ENCODE measurements around the gene DOCK6.

Gene DOCK6

DNA sequence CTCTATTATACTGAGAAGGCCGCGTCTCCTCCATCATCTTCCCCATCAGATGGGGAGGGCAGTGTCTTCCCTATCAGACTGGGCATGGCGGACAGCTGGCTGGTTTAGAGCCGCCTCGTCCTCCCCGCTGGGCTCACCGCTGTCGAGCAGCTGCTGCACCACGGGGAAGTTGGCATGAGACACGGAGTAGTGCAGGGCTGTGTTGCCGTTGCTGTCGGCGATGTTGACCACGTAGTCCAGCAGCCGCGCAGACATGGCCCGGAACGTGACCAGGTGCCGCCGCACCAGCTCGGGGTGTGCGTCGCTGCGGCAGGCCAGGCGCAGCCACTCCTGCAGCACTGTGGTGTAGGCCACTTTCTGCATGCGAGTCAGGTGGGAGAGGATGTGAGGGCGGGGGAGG, 88.0 kb downstream of the DOCK6 start:
- DNase-seq: no peak
- TF ChIP-seq, protein P1, sequence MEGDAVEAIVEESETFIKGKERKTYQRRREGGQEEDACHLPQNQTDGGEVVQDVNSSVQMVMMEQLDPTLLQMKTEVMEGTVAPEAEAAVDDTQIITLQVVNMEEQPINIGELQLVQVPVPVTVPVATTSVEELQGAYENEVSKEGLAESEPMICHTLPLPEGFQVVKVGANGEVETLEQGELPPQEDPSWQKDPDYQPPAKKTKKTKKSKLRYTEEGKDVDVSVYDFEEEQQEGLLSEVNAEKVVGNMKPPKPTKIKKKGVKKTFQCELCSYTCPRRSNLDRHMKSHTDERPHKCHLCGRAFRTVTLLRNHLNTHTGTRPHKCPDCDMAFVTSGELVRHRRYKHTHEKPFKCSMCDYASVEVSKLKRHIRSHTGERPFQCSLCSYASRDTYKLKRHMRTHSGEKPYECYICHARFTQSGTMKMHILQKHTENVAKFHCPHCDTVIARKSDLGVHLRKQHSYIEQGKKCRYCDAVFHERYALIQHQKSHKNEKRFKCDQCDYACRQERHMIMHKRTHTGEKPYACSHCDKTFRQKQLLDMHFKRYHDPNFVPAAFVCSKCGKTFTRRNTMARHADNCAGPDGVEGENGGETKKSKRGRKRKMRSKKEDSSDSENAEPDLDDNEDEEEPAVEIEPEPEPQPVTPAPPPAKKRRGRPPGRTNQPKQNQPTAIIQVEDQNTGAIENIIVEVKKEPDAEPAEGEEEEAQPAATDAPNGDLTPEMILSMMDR (IDR thresholded peaks at IDR 0.05; ENCODE audit: low read depth, low read length): no peak
- Histone ChIP-seq H3K4me3 (ENCODE audit: low read depth, low read length) (no peak overlapping the region), H3K36me3 (peaks cover 80% of the 10 kb centered on the region), H3K27me3 (ENCODE audit: insufficient read depth, low read depth, severe bottlenecking) (no peaks in the 10 kb centered on the region), H3K27ac (no peak overlapping the region), H3K9me3 (ENCODE audit: severe bottlenecking) (no peaks in the 10 kb centered on the region)

DNA sequence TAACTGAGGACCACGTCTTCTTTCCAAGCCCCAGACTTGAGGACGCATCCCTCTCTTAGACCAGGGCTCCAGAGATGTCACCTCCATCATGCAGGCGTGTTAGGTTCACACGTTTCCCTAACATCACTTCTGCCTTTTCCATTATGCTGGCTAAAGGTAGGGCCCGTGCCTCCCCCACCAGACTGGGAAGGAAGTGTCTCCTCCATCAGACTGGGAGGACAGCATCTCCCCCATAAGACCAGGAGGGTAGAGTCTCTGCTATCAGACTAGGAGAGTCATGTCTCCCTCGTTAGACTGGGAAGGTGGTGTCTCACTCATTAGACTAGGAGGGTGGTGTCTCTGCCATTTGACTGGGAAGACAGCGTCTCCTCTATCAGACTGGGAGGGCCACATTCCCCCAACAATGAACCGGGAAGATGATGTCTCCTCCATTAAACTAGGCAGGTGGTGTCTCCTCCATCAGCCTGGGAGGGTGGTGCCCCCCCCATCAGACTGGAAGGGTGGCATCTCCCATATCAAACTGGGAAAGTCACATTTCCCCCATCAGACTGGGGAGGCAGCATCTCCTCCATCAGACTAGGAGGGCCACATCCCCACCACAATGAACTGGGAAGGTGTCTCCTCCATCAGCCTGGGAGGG, 88.7 kb downstream of the DOCK6 start:
- Histone ChIP-seq H3K4me3 (ENCODE audit: low read depth, low read length) (no peak overlapping the region), H3K27me3 (ENCODE audit: insufficient read depth, low read depth, severe bottlenecking) (no peaks in the 10 kb centered on the region), H3K27ac (no peak overlapping the region), H3K36me3 (peaks cover 84% of the 10 kb centered on the region), H3K9me3 (ENCODE audit: severe bottlenecking) (no peaks in the 10 kb centered on the region)
- TF ChIP-seq, protein P1 (IDR thresholded peaks at IDR 0.05; ENCODE audit: low read depth, low read length): no peak
- DNase-seq: no peak

DNA sequence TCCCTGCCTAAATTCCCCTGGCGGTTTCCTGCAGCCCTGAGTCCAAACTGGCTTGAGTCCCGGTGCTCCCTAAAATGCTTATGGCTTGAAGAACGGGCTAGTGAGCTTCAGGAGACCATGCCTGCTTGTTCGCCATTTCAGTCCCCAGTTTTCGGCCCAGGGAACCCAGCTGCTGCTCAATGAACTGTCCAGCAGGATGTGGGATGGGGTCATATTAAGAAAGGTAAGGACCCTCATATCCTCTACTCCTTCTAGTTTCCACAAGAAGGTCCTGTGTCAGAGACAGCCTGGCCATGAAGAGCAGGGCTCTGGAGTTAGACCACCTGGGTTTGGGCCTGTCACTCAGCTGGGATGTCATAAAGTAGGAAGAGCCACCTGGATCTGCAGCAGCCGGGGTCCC, 89.7 kb downstream of the DOCK6 start:
- DNase-seq: no peak
- Histone ChIP-seq H3K4me3 (ENCODE audit: low read depth, low read length) (no peak overlapping the region), H3K27ac (no peak overlapping the region), H3K36me3 (peaks cover 84% of the 10 kb centered on the region), H3K27me3 (ENCODE audit: insufficient read depth, low read depth, severe bottlenecking) (no peaks in the 10 kb centered on the region), H3K9me3 (ENCODE audit: severe bottlenecking) (no peaks in the 10 kb centered on the region)
- TF ChIP-seq, protein P1 (IDR thresholded peaks at IDR 0.05; ENCODE audit: low read depth, low read length): no peak

DNA sequence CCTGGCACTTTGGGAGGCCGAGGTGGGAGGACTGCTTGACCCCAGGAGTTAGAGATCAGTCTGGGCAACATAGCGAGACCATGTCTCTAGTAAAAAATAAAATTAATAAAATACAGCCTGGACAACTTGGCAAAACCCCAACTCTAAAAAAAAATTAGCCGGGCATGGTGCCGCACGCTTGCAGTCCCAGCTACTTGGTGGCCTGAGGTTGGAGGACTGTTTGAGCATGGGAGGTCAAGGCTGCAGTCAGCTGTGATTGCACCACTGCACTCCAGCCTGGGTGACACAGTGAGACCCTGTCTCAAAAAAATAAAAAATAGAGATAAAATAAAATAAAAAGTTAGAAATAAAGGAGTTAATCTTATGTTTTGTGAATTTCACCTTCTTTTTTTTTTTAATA, 91.2 kb downstream of the DOCK6 start:
- Histone ChIP-seq H3K27me3 (ENCODE audit: insufficient read depth, low read depth, severe bottlenecking) (no peaks in the 10 kb centered on the region), H3K36me3 (peaks cover 84% of the 10 kb centered on the region), H3K27ac (no peak overlapping the region), H3K4me3 (ENCODE audit: low read depth, low read length) (no peak overlapping the region), H3K9me3 (ENCODE audit: severe bottlenecking) (no peaks in the 10 kb centered on the region)
- no peak for DNase-seq
- TF ChIP-seq, protein P1 (IDR thresholded peaks at IDR 0.05; ENCODE audit: low read depth, low read length): no peak

DNA sequence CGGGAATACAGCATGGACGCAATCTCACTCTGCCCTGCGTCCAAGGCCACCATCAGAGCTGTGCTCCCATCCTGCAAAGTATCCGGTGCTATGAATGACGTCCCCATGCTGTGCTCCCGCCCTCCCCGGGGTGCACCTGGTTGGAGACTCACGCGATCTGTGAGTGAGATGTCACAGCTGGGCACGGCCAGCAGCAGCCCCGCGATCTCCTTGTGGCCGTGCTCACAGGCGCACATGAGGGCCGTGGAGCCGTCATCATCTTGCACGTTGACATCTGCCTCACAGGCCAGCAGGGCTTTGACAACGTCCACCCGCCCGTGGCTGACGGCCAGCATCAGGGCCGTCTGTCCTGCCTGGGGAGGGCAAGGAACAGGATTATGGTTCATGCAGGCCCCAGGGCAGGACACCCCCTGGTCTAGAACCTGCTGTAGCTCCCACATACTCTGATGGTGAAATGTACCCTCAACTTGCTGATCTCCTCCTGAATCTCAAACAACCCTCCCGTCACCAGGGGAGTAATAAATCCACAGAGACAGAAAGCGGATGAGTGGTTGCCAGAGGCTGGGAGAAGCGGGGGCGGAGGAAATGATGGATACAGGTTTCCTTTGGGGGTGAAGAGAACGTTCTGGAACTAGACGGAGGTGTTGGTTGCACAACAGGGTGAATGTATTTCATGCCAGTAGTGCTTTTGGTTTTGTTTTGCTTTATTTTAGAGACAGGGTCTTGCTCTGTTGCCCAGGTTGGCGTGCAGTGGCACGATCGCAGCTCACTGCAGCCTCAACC, 92.2 kb downstream of the DOCK6 start:
- no peak overlapping the region for H3K27ac ChIP-seq
- peaks cover 87% of the 10 kb centered on the region for H3K36me3 ChIP-seq
- no peak for DNase-seq
- TF ChIP-seq, protein P1 (IDR thresholded peaks at IDR 0.05; ENCODE audit: low read depth, low read length): no peak
- H3K4me3 ChIP-seq (ENCODE audit: low read depth, low read length): no peak overlapping the region
- H3K9me3 ChIP-seq (ENCODE audit: severe bottlenecking): no peaks in the 10 kb centered on the region
- no peaks in the 10 kb centered on the region for H3K27me3 ChIP-seq (ENCODE audit: insufficient read depth, low read depth, severe bottlenecking)
